ENCODE results near the gene RAE1.

Gene RAE1

GRCh38 chr20:57400821-57401564 is 49.9 kb downstream of the RAE1 start:
- no peak for DNase-seq (ENCODE audit: low read depth)

- no peak for DNase-seq (ENCODE audit: low read depth)
Measured at GRCh38 chr20:57401565-57401918, 50.5 kb downstream of the RAE1 start.

- no peak for DNase-seq (ENCODE audit: low read depth)
Measured at GRCh38 chr20:57402206-57403125, 51.4 kb downstream of the RAE1 start.

GRCh38 chr20:57403216-57403615 is 52.2 kb downstream of the RAE1 start:
- no peak for DNase-seq (ENCODE audit: low read depth)

GRCh38 chr20:57404006-57404405 is 53.0 kb downstream of the RAE1 start:
- no peak for DNase-seq (ENCODE audit: low read depth)

GRCh38 chr20:57404419-57405072 is 53.5 kb downstream of the RAE1 start:
- DNase-seq (ENCODE audit: low read depth): no peak

- DNase-seq (ENCODE audit: low read depth): no peak
Measured at GRCh38 chr20:57405236-57406016, 54.4 kb downstream of the RAE1 start.

GRCh38 chr20:57407541-57407956 is 56.5 kb downstream of the RAE1 start:
- no peak for DNase-seq (ENCODE audit: low read depth)

- no peak for DNase-seq (ENCODE audit: low read depth)
Measured at GRCh38 chr20:57408131-57408530, 57.1 kb downstream of the RAE1 start.

- no peak for DNase-seq (ENCODE audit: low read depth)
Measured at GRCh38 chr20:57408536-57409233, 57.6 kb downstream of the RAE1 start.

- no peak for DNase-seq (ENCODE audit: low read depth)
Measured at GRCh38 chr20:57409316-57409671, 58.2 kb downstream of the RAE1 start.

- no peak for DNase-seq (ENCODE audit: low read depth)
Measured at GRCh38 chr20:57409672-57410397, 58.8 kb downstream of the RAE1 start.

- DNase-seq (ENCODE audit: low read depth): no peak
Measured at GRCh38 chr20:57410398-57410920, 59.4 kb downstream of the RAE1 start.

- no peak for DNase-seq (ENCODE audit: low read depth)
Measured at GRCh38 chr20:57410924-57411323, 59.9 kb downstream of the RAE1 start.

GRCh38 chr20:57411406-57412283 is 60.6 kb downstream of the RAE1 start:
- no peak for DNase-seq (ENCODE audit: low read depth)

GRCh38 chr20:57412347-57413029 is 61.4 kb downstream of the RAE1 start:
- no peak for DNase-seq (ENCODE audit: low read depth)

GRCh38 chr20:57413986-57414385 is 62.9 kb downstream of the RAE1 start:
- no peak for DNase-seq (ENCODE audit: low read depth)

GRCh38 chr20:57414867-57415592 is 64.0 kb downstream of the RAE1 start:
- no peak for DNase-seq (ENCODE audit: low read depth)

Data from stimulated activated CD8-positive, alpha-beta memory T cell treated with anti-CD3 and anti-CD28 coated beads, Interleukin-12 subunit alpha, Interleukin-12 subunit beta, amount 100 ng/mL, for 4 hours (primary cell).